RWPE1 (cell line): Measurements from ENCODE around the gene PDLIM3.

ENCODE experiments used
- CTCF ChIA-PET: fragments of 350-600 bp; sonication (Branson Sonifier 250); formaldehyde crosslinking; extraction: SDS; loops from one replicate; lab custom pipeline; 2021; lab: Yijun Ruan, JAX
- POLR2A ChIA-PET: fragments of 400-600 bp; formaldehyde crosslinking; extraction: SDS; loops from one replicate; lab custom pipeline; 2020; ENCODE audit warnings: antibody characterized with exemption; ENCODE audit not compliant: low non-redundant PET; lab: Yijun Ruan, JAX
- DNase-seq: peaks from one replicate; pipeline ENCODE4 v3.0.0; 2012; ENCODE audit warnings: low spot score
- H3K27ac ChIP-seq: fragments of 450-650 bp; 2 replicates; pipeline ENCODE4 v1.5.1; 2017
- TF ChIP-seq, protein P1 (sequence below): fragments of 450-650 bp; conservative IDR thresholded peaks from 2 replicates; pipeline ENCODE4 v1.5.1; 2017; ENCODE audit warnings: low read depth, mild to moderate bottlenecking

PDLIM3 gene

DNA sequence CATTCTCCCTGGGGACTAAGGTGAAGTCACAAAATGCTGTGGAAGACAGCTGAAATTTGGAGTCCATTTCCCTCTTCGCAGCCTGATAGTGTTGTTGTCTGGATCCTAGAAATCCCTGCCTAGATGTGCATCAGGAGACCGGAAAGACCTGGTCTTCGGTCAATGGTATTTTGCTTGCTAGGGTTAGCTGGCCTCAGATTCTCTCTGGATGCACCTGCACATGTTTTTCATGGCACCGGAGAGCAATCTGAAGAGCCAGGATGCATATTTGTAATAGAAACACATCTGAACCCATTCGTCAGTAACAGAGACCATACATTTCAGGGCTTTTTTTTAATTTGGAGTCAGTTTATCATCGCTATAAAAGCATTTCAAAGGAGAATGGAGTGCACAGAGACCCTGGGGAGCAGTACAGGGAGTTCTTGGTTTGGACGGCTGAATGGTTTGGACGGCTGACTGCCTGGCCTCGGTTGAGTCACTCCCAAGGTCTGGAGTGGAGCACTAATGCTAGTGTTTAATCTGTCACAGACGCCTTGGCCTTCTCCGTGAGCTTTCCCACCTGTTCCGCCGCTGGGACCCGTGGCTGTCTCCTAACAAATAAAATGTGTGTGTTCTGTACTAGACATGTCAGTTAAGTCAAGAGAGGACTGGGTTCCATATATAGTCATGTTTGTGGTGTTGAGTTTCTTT is 7.5 kb upstream of the PDLIM3 start:
- CTCF ChIA-PET, result interaction anchor here (0.5 kb wide), 1 partner anchor 418 kb away, joined by 3 read pairs; no protein-coding TSS in a partner anchor
- DNase-seq, result no peak
- POLR2A ChIA-PET, result no interaction called here
- TF ChIP-seq, protein P1, sequence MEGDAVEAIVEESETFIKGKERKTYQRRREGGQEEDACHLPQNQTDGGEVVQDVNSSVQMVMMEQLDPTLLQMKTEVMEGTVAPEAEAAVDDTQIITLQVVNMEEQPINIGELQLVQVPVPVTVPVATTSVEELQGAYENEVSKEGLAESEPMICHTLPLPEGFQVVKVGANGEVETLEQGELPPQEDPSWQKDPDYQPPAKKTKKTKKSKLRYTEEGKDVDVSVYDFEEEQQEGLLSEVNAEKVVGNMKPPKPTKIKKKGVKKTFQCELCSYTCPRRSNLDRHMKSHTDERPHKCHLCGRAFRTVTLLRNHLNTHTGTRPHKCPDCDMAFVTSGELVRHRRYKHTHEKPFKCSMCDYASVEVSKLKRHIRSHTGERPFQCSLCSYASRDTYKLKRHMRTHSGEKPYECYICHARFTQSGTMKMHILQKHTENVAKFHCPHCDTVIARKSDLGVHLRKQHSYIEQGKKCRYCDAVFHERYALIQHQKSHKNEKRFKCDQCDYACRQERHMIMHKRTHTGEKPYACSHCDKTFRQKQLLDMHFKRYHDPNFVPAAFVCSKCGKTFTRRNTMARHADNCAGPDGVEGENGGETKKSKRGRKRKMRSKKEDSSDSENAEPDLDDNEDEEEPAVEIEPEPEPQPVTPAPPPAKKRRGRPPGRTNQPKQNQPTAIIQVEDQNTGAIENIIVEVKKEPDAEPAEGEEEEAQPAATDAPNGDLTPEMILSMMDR, result no peak
- H3K27ac ChIP-seq, result no peak overlapping the region

DNA sequence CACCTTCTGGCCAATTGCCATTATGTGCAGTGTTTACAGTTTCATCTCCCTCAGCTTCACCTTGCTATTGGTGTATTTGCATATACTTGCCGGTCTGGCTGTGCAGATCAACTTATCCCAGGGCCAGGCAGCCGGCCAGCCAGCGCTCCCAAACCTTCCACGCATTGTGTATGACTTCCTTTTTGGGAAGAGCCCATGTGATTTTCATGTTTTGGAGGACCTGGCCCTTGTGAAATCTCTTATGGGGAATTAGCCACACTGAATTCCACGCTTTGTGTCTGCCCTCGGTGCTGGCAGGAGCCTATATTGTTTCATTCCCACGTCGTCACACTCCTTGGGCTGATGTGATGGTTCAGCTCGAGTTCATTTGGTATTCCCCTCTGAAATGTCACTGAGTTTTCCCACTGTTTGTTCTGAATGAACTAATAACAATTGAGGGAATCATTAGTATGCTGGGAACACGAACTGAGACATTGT is 6.0 kb upstream of the PDLIM3 start:
- DNase-seq, result no peak
- no peak overlapping the region for H3K27ac ChIP-seq
- ChIA-PET CTCF (no interaction called here), POLR2A (no interaction called here)
- TF ChIP-seq, protein P1, result no peak

DNA sequence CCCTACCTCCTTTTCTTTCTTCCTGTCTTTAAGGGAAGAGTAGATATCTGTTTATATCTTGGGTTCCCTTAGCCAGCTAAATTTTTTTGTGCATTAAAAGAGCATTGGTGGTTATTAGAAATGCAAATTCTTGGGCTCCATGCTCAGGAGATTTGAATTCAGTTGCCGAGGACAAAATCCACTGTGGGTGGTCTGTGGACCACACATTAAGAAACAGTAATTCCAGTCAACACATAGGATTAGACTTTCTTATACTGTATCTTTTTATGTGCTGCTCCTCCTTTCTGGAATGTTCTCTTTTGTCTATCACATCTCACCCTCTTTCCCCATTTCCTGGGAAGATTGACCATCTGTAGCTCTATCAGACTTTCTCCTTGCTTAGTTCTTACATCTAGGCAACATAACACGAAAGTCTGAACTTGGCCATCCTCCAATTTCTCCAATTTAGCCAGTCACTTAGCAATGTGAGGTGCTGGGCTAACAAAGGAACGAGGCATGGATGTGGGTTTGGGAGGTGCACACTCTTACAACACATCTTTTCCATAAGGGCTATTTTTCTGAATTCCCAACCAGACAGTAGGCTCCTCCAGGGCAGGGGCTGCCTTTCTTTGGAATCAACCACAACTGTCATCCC is 5.3 kb upstream of the PDLIM3 start:
- H3K27ac ChIP-seq, result no peak overlapping the region
- TF ChIP-seq, protein P1, result no peak

DNA sequence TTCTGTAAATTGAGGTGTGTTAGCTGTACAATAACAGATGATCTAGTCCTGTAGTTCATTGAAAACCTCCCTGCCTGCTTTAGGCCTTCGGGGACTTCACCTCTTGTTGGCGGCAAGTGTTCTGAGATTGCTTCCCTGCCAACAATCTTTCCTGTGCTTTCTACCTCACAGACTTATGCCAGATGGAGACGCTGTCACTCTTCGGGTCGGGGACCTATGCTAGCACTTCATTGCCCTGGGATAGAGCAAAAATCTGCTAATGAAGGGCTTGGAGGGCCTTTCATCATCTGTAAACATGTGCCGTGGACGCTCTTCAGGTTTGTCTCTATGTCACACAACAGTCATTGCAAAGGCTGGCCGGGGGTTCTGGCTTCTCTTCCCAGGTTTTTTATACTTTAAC is 4.7 kb upstream of the PDLIM3 start:
- DNase-seq, result no peak
- CTCF ChIA-PET, result no interaction called here

More for the DNA sequence above, 5.3 kb upstream of the PDLIM3 start:
- ChIA-PET POLR2A (no interaction called here), CTCF (no interaction called here)
- DNase-seq, result no peak

DNA sequence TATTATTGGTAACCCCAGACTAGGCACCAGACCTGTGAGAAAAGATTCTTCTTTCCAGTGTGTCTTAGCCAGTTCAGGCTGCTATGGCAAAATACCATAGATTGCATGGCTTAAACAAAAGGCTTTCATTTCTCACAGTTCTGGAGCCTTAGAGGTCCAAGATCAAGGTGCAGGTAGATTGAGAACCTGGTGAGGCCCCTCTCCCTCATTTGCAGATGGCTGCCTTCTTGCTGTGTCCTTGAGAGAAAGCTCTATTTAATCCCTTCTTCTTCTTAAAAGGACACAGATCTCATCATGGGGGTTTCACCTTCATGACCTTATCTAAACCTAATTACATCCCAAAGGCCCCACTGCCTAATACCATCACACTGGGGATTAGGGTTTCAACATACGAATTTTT is 3.5 kb upstream of the PDLIM3 start:
- POLR2A ChIA-PET, result no interaction called here
- H3K27ac ChIP-seq, result no peak overlapping the region
- no peak for DNase-seq
- CTCF ChIA-PET, result no interaction called here
- TF ChIP-seq, protein P1, result no peak

More for the DNA sequence above, 4.7 kb upstream of the PDLIM3 start:
- H3K27ac ChIP-seq, result no peak overlapping the region
- POLR2A ChIA-PET, result no interaction called here
- TF ChIP-seq, protein P1, result no peak

DNA sequence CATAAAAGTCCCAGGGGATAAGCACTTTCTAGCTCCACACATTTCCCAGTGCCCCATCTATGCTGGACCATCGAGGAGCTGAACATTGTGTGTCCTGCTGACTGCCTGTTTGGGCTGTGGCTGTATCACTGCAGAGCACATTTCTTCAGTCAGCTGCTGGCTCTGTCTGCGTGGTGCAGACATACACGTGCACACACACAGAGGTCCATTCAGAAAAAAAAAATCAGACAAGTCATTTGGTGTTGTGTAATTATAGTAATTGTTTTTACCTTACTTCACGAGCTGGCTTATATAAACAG is 1.1 kb upstream of the PDLIM3 start:
- ChIA-PET POLR2A (no interaction called here), CTCF (interaction anchor here (0.6 to 1.0 kb wide), 2 partner anchors 61 to 886 kb away, joined by 3 to 5 read pairs; no protein-coding TSS in a partner anchor)
- TF ChIP-seq, protein P1, result no peak
- DNase-seq, result no peak
- no peak overlapping the region for H3K27ac ChIP-seq
